Esophagus (tissue), 2 donors: ENCODE data around the gene MPV17. TPM values are rescaled to one million over a fixed set of nuclear protein-coding genes. Genes with fewer than 3 reads are reported as not detected.
"Not testable (repeated sequence)": the region's sequence is repeated elsewhere in the genome, so short reads cannot be mapped to it uniquely, and the experiment has no call there.

ENCODE experiments used
- H3K27ac ChIP-seq, 2 donors: one replicate each; pipeline ENCODE4 v1.5.1; 2013; ENCODE audit warnings: low read depth in 2 of 2, mild to moderate bottlenecking in 2 of 2, inconsistent platforms in 1 of 2, low read length in 1 of 2, moderate library complexity in 1 of 2
- H3K27me3 ChIP-seq, 2 donors: one replicate each; pipeline ENCODE4 v1.6.1; 2013; ENCODE audit warnings: low read length in 2 of 2, control low read depth in 1 of 2, mild to moderate bottlenecking in 1 of 2; ENCODE audit not compliant: insufficient read depth in 2 of 2, control insufficient read depth in 1 of 2
- H3K36me3 ChIP-seq, 2 donors: one replicate each; pipeline ENCODE4 v1.6.1; 2013; ENCODE audit warnings: low read length in 1 of 2; ENCODE audit not compliant: control insufficient read depth in 2 of 2, insufficient read depth in 2 of 2
- H3K4me1 ChIP-seq, 2 donors: one replicate each; pipeline ENCODE4 v1.6.1; 2013; ENCODE audit warnings: low read length in 1 of 2; ENCODE audit not compliant: control insufficient read depth in 2 of 2, insufficient read depth in 2 of 2
- H3K4me3 ChIP-seq, 2 donors: one replicate each; pipeline ENCODE4 v1.5.1; 2013; ENCODE audit warnings: low read length in 2 of 2, mild to moderate bottlenecking in 2 of 2, low read depth in 1 of 2, moderate library complexity in 1 of 2
- H3K9me3 ChIP-seq, 2 donors: one replicate each; pipeline ENCODE4 v1.6.1; 2013; ENCODE audit warnings: mild to moderate bottlenecking in 2 of 2, low read depth in 1 of 2, low read length in 1 of 2, moderate library complexity in 1 of 2; ENCODE audit not compliant: control insufficient read depth in 2 of 2, insufficient read depth in 1 of 2
- WGBS, 2 donors: extraction: QIAGEN DNeasy Blood & Tissue Kit; methylation state at CpG; one replicate each; pipeline ENCODE4 v1.1.7; 2013; 5-methylcytosine and 5-hydroxymethylcytosine counted together
- polyA plus RNA-seq, 2 donors: library from polyadenylated mRNA; stranded (reverse); fragments of 200-250 nt; gene quantifications; one replicate each; pipeline ENCODE4 v1.2.3, GENCODE V29; 2013
- donor health status: healthy with polysubstance abuse.
- donor health status: Bipolar disorder and iron deficiency.

The MPV17 gene
- polyA plus RNA-seq, 2 donors = 44.9 to 71.2 TPM

- Histone ChIP-seq H3K27ac (no peak overlapping the region), H3K4me1 (no peaks in the 10 kb centered on the region), H3K4me3 (no peak overlapping the region), H3K9me3 (no peaks in the 10 kb centered on the region), H3K27me3 (no peaks in the 10 kb centered on the region), H3K36me3 (no peaks in the 10 kb centered on the region)
- 65 to 68% methylated on average over 11 of the region's 11 CpGs for WGBS, 2 donors
These were observed 51.1 kb downstream of the MPV17 start for GRCh38 chr2:27271631-27272340.

- H3K4me1 ChIP-seq = no peaks in the 10 kb centered on the region
- H3K4me3 ChIP-seq = no peak overlapping the region
- H3K9me3 ChIP-seq = no peaks in the 10 kb centered on the region
- H3K36me3 ChIP-seq = no peaks in the 10 kb centered on the region
- H3K27me3 ChIP-seq = peaks cover 0 to under 1% of the 10 kb centered on the region in 2 donors
- H3K27ac ChIP-seq = no peak overlapping the region
- WGBS, 2 donors = 67 to 69% methylated on average over 2 of the region's 2 CpGs
These were observed 52.2 kb downstream of the MPV17 start for GRCh38 chr2:27270670-27271069.

DNA sequence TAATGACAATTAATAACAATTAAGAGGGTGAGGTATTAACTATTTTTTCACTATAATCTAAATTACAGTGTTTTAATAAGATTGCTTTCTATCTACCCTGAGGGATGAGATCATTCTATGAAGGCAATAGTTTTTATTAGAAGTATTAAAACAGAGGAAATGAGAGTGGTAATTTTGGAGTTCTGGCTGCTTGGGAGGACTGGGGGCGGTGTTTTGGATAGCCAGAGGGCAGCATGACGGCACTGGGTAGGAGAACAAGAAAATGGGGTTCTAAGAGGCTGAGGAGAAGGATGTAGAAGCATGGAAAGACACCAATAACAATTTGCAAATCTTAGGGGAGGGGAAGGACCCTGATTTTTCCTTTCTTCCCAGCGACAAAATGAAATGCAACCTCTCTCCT lies 52.8 kb downstream of the MPV17 start:
- no peak overlapping the region for H3K27ac ChIP-seq
- peaks cover 0 to 6% of the 10 kb centered on the region in 2 donors for H3K27me3 ChIP-seq
- no peaks in the 10 kb centered on the region for H3K9me3 ChIP-seq
- H3K36me3 ChIP-seq = no peaks in the 10 kb centered on the region
- H3K4me1 ChIP-seq = peaks cover 0 to under 1% of the 10 kb centered on the region in 2 donors
- 68 to 70% methylated on average over 3 of the region's 3 CpGs for WGBS, 2 donors
- H3K4me3 ChIP-seq = no peak overlapping the region

DNA sequence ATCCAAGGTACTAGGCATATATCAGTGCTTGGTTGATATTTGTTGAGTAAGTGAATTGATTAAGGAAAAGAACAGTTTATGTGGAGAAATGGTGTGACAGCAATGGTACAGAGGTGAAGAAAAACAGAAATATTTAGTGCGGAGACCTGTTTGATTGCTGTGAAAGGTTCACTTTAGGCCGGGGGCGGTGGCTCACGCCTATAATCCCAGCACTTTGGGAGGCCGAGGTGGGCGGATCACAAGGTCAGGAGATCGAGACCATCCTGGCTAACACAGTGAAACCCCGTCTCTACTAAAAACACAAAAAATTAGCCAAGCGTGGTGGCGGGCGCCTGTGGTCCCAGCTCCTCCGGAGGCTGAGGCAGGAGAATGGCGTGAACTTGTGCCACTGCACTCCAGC lies 54.6 kb downstream of the MPV17 start:
- H3K9me3 ChIP-seq, H3K4me3 ChIP-seq, H3K36me3 ChIP-seq, H3K4me1 ChIP-seq, H3K27ac ChIP-seq: not testable (repeated sequence)
- peaks cover 0 to 11% of the 10 kb centered on the region in 2 donors for H3K27me3 ChIP-seq
- 91 to 92% methylated on average over 12 to 13 of the region's 13 CpGs for WGBS, 2 donors

DNA sequence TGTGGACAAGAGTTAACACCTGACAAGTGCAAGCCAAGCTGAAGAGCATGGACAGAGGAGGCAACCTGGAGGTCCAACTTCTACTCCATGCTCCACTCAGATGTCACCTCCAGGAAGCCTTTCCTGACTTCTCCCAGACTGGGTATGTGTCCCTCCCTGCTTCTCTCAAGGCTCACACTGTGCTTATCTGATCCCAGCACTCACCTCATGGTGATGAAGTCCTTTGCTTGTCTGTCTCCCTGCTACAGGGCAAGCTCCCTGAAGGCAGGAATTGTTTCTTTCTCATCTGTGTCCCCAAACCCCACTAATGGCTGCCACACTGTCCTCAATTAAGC lies 57.4 kb downstream of the MPV17 start:
- peaks cover 0 to 27% of the 10 kb centered on the region in 2 donors for H3K27me3 ChIP-seq
- peaks cover 8 to 13% of the 10 kb centered on the region in 2 donors for H3K4me1 ChIP-seq
- H3K27ac ChIP-seq = no peak overlapping the region
- no peaks in the 10 kb centered on the region for H3K36me3 ChIP-seq
- no peaks in the 10 kb centered on the region for H3K9me3 ChIP-seq
- H3K4me3 ChIP-seq = no peak overlapping the region

DNA sequence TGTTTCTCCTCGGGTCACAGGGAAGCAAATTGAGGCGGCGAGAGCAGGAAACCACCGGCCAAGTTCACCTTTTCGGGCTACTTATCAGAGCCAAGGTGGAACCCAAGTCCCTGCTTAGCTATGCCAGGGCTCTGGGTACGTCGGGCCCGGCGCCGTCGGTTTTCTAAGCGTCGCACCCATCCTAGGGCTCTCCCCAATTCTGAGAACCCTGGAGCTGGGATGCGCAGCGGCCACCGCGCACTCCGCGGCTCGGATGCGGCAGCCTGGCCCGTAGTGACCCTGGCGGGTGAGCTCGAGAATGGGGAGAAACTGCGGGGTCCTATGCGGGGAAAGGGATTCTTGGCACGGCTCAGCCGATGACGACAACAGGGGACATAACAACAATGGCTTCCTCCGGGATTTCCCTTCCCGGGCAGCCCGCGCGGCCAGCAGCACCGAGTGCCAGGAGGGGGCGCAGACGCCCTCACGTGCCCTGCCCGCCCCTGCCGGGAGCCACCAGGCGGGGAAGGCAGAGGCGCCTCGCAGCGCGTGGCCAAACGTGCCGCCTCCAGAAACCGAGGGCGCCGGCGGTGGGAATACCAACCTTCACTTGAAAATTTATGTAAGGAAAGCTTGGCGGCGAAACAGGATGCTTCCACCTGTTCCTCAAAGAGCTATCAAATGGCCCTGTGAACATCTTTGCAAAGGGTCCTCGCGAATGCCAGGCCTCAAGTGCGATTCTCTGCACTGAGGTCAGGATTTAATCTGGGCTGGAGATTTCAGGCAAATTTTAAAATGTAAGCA lies 58.0 kb downstream of the MPV17 start:
- peaks cover 8 to 13% of the 10 kb centered on the region in 2 donors for H3K4me1 ChIP-seq
- WGBS, 2 donors = 4% methylated on average over 55 to 56 of the region's 56 CpGs
- H3K4me3 ChIP-seq = peak overlapping the region in 1 of 2 donors; percentile 24
- H3K9me3 ChIP-seq = no peaks in the 10 kb centered on the region
- no peaks in the 10 kb centered on the region for H3K36me3 ChIP-seq
- H3K27me3 ChIP-seq = peaks cover 0 to 33% of the 10 kb centered on the region in 2 donors
- no peak overlapping the region for H3K27ac ChIP-seq

DNA sequence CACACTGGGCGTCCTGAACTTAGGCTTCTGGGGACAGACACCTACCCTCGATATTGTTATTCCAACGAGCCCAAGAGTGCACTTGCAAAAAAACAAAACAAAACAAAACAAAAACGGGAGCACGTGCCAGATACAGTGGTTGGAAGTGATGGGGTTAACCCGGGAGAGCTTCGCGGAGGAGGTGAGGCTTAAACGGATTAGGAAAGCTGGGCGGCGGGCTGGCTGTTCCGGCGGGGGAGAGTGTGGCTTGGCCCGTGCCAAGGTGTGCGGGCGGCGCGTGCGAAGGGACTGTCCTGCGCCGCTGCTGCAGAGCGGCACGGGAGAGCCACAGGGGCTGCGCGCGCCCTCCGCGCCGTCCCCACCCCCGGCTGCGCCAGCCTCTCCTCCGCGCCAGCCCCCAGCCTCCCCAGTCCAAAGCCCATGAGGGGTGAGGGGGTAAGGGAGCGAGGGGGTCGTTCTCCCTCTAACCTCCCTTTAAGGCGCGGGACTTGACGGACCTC lies 58.6 kb downstream of the MPV17 start:
- Histone ChIP-seq H3K27ac (no peak overlapping the region), H3K27me3 (peaks cover 0 to 33% of the 10 kb centered on the region in 2 donors), H3K9me3 (no peaks in the 10 kb centered on the region), H3K36me3 (no peaks in the 10 kb centered on the region), H3K4me1 (peaks cover 8 to 13% of the 10 kb centered on the region in 2 donors), H3K4me3 (peak overlapping the region in 1 of 2 donors; percentile 24)
- 1 to 2% methylated on average over 26 to 38 of the region's 38 CpGs for WGBS, 2 donors

- 3% methylated on average over 46 of the region's 46 CpGs for WGBS, 2 donors
- Histone ChIP-seq H3K4me1 (peaks cover 8 to 13% of the 10 kb centered on the region in 2 donors), H3K27ac (no peak overlapping the region), H3K4me3 (peak overlapping the region; percentile 16 to 45), H3K27me3 (peaks cover 0 to 33% of the 10 kb centered on the region in 2 donors), H3K9me3 (no peaks in the 10 kb centered on the region), H3K36me3 (no peaks in the 10 kb centered on the region)
These were observed 59.3 kb downstream of the MPV17 start for GRCh38 chr2:27263287-27264252.
